HL-60/S4 treated with phorbol 12-myristate 13-acetate at 8.2 ng/mL for 4 days and 3 days (cell line): ENCODE results near the gene GATAD1.
"Not testable (repeated sequence)": the region's sequence is repeated elsewhere in the genome, so short reads cannot be mapped to it uniquely, and the experiment has no call there.

Experiments used
- in situ Hi-C: fragments of 300-500 bp; cut with MboI; formaldehyde crosslinking; loops from 2 replicates; pipeline ENCODE4 v1.15.0; 2022; ENCODE audit warnings: low sequenced_read_pairs

Gene GATAD1

GRCh38 chr7:92436612-92437445, 10.5 kb upstream of the GATAD1 start:
- in situ Hi-C loops: no loop called here

- in situ Hi-C loops: no loop called here
Observed at GRCh38 chr7:92437956-92438491, 9.3 kb upstream of the GATAD1 start.

- in situ Hi-C loops: not testable (repeated sequence)
Observed at GRCh38 chr7:92442720-92443119, 4.6 kb upstream of the GATAD1 start.

- in situ Hi-C loops: no loop called here
Observed at GRCh38 chr7:92446869-92447344, 375 bp upstream of the GATAD1 start.

GRCh38 chr7:92448205-92448747, 994 bp downstream of the GATAD1 start:
- in situ Hi-C loops: no loop called here

GRCh38 chr7:92451645-92452044, 4.4 kb downstream of the GATAD1 start:
- in situ Hi-C loops: no loop called here

- in situ Hi-C loops: no loop called here
Observed at GRCh38 chr7:92456236-92456635, 9.0 kb downstream of the GATAD1 start.

GRCh38 chr7:92460109-92460508, 12.8 kb downstream of the GATAD1 start:
- in situ Hi-C loops: no loop called here

- in situ Hi-C loops: no loop called here
Observed at GRCh38 chr7:92460510-92460909, 13.2 kb downstream of the GATAD1 start.

GRCh38 chr7:92461027-92462003, 14.0 kb downstream of the GATAD1 start:
- in situ Hi-C loops: no loop called here

GRCh38 chr7:92462560-92462959, 15.3 kb downstream of the GATAD1 start:
- in situ Hi-C loops: no loop called here

- in situ Hi-C loops: no loop called here
Observed at GRCh38 chr7:92464515-92464914, 17.2 kb downstream of the GATAD1 start.

GRCh38 chr7:92466682-92467081, 19.4 kb downstream of the GATAD1 start:
- in situ Hi-C loops: no loop called here

- in situ Hi-C loops: not testable (repeated sequence)
Observed at GRCh38 chr7:92468589-92468988, 21.3 kb downstream of the GATAD1 start.

- in situ Hi-C loops: not testable (repeated sequence)
Observed at GRCh38 chr7:92473989-92474388, 26.7 kb downstream of the GATAD1 start.

- in situ Hi-C loops: not testable (repeated sequence)
Observed at GRCh38 chr7:92475261-92475770, 28.0 kb downstream of the GATAD1 start.

- in situ Hi-C loops: not testable (repeated sequence)
Observed at GRCh38 chr7:92475851-92476590, 28.7 kb downstream of the GATAD1 start.

- in situ Hi-C loops: not testable (repeated sequence)
Observed at GRCh38 chr7:92477681-92478080, 30.4 kb downstream of the GATAD1 start, which contains the start of gene ERVW-1. Gene ERVW-1 (minus strand): TSS chr7:92477946. CDS start chr7:92470381, 7,565 bp downstream.

- in situ Hi-C loops: no loop called here
Observed at GRCh38 chr7:92478095-92478494, 30.8 kb downstream of the GATAD1 start.

- in situ Hi-C loops: no loop called here
Observed at GRCh38 chr7:92478711-92479110, 31.4 kb downstream of the GATAD1 start.
